ENCODE measurements around the gene ITGAD.

- TF ChIP-seq CTCF (conservative IDR thresholded peaks at IDR 0.05; ENCODE audit: low read depth, low read length) = no peak
- TF ChIP-seq EZH2 (IDR thresholded peaks at IDR 0.05; ENCODE audit: low read length, unreplicated experiment) = no peak
- TF ChIP-seq EZH2phosphoT487 (IDR thresholded peaks at IDR 0.05; ENCODE audit: borderline replicate concordance, low read length) = no peak
Observed at GRCh38 chr16:31375231-31375630, 17.9 kb upstream of the ITGAD start.

Measured in PC-3 (cell line).